NOMO-1 (cell line): ENCODE data around the gene PARD3.

Source experiments
- DNase-seq, 2 experiments: peaks; one replicate each; lab custom pipeline; 2025; ENCODE audit not compliant: unreplicated experiment in 2 of 2; lab: John Stamatoyannopoulos, UW

The PARD3 gene

GRCh38 chr10:34825414-34825813, 10.3 kb upstream of the PARD3 start:
- no peak for DNase-seq

GRCh38 chr10:34824870-34825269, 9.8 kb upstream of the PARD3 start:
- no peak for DNase-seq

- DNase-seq: no peak
Measured at GRCh38 chr10:34821587-34822585, 6.8 kb upstream of the PARD3 start.

- DNase-seq: no peak
Measured at GRCh38 chr10:34817586-34817985, 2.5 kb upstream of the PARD3 start.

- DNase-seq: no peak
Measured at GRCh38 chr10:34817054-34817453, 2.0 kb upstream of the PARD3 start.

- DNase-seq: no peak
Measured at GRCh38 chr10:34816501-34817002, 1.5 kb upstream of the PARD3 start.

- DNase-seq: no peak
Measured at GRCh38 chr10:34816085-34816496, 995 bp upstream of the PARD3 start.

GRCh38 chr10:34814913-34815184, 247 bp downstream of the PARD3 start:
- DNase-seq: no peak

GRCh38 chr10:34814223-34814912, 728 bp downstream of the PARD3 start:
- no peak for DNase-seq

GRCh38 chr10:34813626-34814222, 1.4 kb downstream of the PARD3 start:
- DNase-seq: no peak

- DNase-seq: no peak
Measured at GRCh38 chr10:34812771-34813170, 2.3 kb downstream of the PARD3 start.

- DNase-seq: no peak
Measured at GRCh38 chr10:34811968-34812514, 3.1 kb downstream of the PARD3 start.

GRCh38 chr10:34811126-34811967, 3.7 kb downstream of the PARD3 start:
- no peak for DNase-seq

GRCh38 chr10:34809796-34810195, 5.3 kb downstream of the PARD3 start:
- DNase-seq: no peak

- DNase-seq: no peak
Measured at GRCh38 chr10:34808801-34809745, 6.0 kb downstream of the PARD3 start.

- no peak for DNase-seq
Measured at GRCh38 chr10:34808336-34808735, 6.8 kb downstream of the PARD3 start.

- no peak for DNase-seq
Measured at GRCh38 chr10:34804306-34804705, 10.8 kb downstream of the PARD3 start.

- DNase-seq: no peak
Measured at GRCh38 chr10:34802692-34803091, 12.4 kb downstream of the PARD3 start.

GRCh38 chr10:34801097-34801733, 13.9 kb downstream of the PARD3 start:
- no peak for DNase-seq
